ENCODE measurements around the gene ACTC1. TPM values are rescaled to one million over a fixed set of nuclear protein-coding genes. Genes with fewer than 3 reads are reported as not detected.

Gene ACTC1
- total and polyA plus RNA-seq, 2 experiments from 2014 or later, result 26.2 to 35.9 TPM

DNA sequence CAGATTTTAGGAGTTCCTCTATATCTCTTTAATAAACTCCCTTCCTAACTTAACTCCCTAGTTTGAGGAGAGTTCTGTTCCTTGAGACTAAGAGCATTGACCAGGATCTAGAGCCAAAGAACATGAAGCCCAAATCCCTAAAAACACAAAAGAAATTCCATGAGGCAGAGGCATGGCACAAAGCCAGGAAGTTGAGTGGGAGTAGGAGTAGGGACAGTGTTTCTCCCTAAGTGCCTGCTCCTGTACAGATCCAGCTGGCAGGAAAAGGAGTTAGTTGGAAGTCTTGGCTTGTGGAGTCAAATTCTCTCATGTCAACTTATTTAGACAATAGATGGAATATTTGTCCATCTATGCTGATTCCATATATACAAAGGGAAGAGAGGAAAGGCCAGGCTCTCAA lies 11.4 kb downstream of the ACTC1 start:
- Histone ChIP-seq H3K27ac (ENCODE audit: low read depth) (no peak overlapping the region), H3K79me2 (replicated peaks; ENCODE audit: insufficient read depth) (no peaks in the 10 kb centered on the region), H3K4me2 (no peak overlapping the region), H4K20me1 (replicated peaks; ENCODE audit: insufficient read depth) (no peaks in the 10 kb centered on the region), H3F3A (replicated peaks; ENCODE audit: low read depth) (no peaks in the 10 kb centered on the region), H3K36me3 (ENCODE audit: insufficient read depth) (no peaks in the 10 kb centered on the region), H3K4me1 (ENCODE audit: insufficient read depth) (no peaks in the 10 kb centered on the region), H3K4me3 (no peak overlapping the region), H2AFZ (no peak overlapping the region), H3K9me2 (ENCODE audit: insufficient read depth) (peaks cover 13% of the 10 kb centered on the region), H3K27me3 (ENCODE audit: insufficient read depth) (no peaks in the 10 kb centered on the region)
- no peak overlapping the region for H3K27ac Mint-ChIP-seq
- peaks cover 11% of the 10 kb centered on the region for H3K9me3 Mint-ChIP-seq
- no peaks in the 10 kb centered on the region for H3K4me1 Mint-ChIP-seq
- TF ChIP-seq JUNB (IDR thresholded peaks at IDR 0.05; ENCODE audit: unreplicated experiment), result no peak
- TF ChIP-seq, protein P1, sequence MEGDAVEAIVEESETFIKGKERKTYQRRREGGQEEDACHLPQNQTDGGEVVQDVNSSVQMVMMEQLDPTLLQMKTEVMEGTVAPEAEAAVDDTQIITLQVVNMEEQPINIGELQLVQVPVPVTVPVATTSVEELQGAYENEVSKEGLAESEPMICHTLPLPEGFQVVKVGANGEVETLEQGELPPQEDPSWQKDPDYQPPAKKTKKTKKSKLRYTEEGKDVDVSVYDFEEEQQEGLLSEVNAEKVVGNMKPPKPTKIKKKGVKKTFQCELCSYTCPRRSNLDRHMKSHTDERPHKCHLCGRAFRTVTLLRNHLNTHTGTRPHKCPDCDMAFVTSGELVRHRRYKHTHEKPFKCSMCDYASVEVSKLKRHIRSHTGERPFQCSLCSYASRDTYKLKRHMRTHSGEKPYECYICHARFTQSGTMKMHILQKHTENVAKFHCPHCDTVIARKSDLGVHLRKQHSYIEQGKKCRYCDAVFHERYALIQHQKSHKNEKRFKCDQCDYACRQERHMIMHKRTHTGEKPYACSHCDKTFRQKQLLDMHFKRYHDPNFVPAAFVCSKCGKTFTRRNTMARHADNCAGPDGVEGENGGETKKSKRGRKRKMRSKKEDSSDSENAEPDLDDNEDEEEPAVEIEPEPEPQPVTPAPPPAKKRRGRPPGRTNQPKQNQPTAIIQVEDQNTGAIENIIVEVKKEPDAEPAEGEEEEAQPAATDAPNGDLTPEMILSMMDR (conservative IDR thresholded peaks at IDR 0.05; ENCODE audit: low read depth in 2 of 2), result no peak
- no peak for TF ChIP-seq STAT1 (IDR thresholded peaks at IDR 0.05; ENCODE audit: unreplicated experiment)
- TF ChIP-seq, protein P2, sequence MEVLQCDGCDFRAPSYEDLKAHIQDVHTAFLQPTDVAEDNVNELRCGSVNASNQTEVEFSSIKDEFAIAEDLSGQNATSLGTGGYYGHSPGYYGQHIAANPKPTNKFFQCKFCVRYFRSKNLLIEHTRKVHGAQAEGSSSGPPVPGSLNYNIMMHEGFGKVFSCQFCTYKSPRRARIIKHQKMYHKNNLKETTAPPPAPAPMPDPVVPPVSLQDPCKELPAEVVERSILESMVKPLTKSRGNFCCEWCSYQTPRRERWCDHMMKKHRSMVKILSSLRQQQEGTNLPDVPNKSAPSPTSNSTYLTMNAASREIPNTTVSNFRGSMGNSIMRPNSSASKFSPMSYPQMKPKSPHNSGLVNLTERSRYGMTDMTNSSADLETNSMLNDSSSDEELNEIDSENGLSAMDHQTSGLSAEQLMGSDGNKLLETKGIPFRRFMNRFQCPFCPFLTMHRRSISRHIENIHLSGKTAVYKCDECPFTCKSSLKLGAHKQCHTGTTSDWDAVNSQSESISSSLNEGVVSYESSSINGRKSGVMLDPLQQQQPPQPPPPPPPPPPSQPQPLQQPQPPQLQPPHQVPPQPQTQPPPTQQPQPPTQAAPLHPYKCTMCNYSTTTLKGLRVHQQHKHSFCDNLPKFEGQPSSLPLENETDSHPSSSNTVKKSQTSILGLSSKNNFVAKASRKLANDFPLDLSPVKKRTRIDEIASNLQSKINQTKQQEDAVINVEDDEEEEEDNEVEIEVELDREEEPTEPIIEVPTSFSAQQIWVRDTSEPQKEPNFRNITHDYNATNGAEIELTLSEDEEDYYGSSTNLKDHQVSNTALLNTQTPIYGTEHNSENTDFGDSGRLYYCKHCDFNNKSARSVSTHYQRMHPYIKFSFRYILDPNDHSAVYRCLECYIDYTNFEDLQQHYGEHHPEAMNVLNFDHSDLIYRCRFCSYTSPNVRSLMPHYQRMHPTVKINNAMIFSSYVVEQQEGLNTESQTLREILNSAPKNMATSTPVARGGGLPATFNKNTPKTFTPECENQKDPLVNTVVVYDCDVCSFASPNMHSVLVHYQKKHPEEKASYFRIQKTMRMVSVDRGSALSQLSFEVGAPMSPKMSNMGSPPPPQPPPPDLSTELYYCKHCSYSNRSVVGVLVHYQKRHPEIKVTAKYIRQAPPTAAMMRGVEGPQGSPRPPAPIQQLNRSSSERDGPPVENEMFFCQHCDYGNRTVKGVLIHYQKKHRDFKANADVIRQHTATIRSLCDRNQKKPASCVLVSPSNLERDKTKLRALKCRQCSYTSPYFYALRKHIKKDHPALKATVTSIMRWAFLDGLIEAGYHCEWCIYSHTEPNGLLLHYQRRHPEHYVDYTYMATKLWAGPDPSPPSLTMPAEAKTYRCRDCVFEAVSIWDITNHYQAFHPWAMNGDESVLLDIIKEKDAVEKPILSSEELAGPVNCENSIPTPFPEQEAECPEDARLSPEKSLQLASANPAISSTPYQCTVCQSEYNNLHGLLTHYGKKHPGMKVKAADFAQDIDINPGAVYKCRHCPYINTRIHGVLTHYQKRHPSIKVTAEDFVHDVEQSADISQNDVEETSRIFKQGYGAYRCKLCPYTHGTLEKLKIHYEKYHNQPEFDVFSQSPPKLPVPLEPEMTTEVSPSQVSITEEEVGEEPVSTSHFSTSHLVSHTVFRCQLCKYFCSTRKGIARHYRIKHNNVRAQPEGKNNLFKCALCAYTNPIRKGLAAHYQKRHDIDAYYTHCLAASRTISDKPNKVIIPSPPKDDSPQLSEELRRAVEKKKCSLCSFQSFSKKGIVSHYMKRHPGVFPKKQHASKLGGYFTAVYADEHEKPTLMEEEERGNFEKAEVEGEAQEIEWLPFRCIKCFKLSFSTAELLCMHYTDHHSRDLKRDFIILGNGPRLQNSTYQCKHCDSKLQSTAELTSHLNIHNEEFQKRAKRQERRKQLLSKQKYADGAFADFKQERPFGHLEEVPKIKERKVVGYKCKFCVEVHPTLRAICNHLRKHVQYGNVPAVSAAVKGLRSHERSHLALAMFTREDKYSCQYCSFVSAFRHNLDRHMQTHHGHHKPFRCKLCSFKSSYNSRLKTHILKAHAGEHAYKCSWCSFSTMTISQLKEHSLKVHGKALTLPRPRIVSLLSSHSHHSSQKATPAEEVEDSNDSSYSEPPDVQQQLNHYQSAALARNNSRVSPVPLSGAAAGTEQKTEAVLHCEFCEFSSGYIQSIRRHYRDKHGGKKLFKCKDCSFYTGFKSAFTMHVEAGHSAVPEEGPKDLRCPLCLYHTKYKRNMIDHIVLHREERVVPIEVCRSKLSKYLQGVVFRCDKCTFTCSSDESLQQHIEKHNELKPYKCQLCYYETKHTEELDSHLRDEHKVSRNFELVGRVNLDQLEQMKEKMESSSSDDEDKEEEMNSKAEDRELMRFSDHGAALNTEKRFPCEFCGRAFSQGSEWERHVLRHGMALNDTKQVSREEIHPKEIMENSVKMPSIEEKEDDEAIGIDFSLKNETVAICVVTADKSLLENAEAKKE (CRISPR knock-in tag; IDR thresholded peaks at IDR 0.05), result no peak
- no peak for TF ChIP-seq ZNF114 (CRISPR knock-in tag; IDR thresholded peaks at IDR 0.05)
- TF ChIP-seq CREB1 (CRISPR knock-in tag; IDR thresholded peaks at IDR 0.05; ENCODE audit: low read depth), result no peak
- TF ChIP-seq, protein P3, sequence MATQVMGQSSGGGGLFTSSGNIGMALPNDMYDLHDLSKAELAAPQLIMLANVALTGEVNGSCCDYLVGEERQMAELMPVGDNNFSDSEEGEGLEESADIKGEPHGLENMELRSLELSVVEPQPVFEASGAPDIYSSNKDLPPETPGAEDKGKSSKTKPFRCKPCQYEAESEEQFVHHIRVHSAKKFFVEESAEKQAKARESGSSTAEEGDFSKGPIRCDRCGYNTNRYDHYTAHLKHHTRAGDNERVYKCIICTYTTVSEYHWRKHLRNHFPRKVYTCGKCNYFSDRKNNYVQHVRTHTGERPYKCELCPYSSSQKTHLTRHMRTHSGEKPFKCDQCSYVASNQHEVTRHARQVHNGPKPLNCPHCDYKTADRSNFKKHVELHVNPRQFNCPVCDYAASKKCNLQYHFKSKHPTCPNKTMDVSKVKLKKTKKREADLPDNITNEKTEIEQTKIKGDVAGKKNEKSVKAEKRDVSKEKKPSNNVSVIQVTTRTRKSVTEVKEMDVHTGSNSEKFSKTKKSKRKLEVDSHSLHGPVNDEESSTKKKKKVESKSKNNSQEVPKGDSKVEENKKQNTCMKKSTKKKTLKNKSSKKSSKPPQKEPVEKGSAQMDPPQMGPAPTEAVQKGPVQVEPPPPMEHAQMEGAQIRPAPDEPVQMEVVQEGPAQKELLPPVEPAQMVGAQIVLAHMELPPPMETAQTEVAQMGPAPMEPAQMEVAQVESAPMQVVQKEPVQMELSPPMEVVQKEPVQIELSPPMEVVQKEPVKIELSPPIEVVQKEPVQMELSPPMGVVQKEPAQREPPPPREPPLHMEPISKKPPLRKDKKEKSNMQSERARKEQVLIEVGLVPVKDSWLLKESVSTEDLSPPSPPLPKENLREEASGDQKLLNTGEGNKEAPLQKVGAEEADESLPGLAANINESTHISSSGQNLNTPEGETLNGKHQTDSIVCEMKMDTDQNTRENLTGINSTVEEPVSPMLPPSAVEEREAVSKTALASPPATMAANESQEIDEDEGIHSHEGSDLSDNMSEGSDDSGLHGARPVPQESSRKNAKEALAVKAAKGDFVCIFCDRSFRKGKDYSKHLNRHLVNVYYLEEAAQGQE (IDR thresholded peaks at IDR 0.05; ENCODE audit: unreplicated experiment), result no peak
- no peak for TF ChIP-seq EZH2phosphoT487 (IDR thresholded peaks at IDR 0.05; ENCODE audit: unreplicated experiment)
- TF ChIP-seq POLR2AphosphoS5 (IDR thresholded peaks at IDR 0.05; ENCODE audit: low read depth), result no peak
- TF ChIP-seq EZH2 (IDR thresholded peaks at IDR 0.05; ENCODE audit: low read depth, unreplicated experiment), result no peak
- no peaks in the 10 kb centered on the region for H3K27me3 Mint-ChIP-seq (ENCODE audit: insufficient read depth, low read depth, poor library complexity)
- ATAC-seq, result no peak
- no peak for DNase-seq (ENCODE audit: low spot score)
- H3K36me3 Mint-ChIP-seq (ENCODE audit: low read depth), result no peaks in the 10 kb centered on the region
- H3K4me3 Mint-ChIP-seq, result no peak overlapping the region
